ENCODE results near the gene SLC13A2. TPM values are rescaled to one million over a fixed set of nuclear protein-coding genes. Genes with fewer than 3 reads are reported as not detected.

SLC13A2 gene
- total and polyA plus RNA-seq, 2 experiments from 2014 or later, result not detected

DNA sequence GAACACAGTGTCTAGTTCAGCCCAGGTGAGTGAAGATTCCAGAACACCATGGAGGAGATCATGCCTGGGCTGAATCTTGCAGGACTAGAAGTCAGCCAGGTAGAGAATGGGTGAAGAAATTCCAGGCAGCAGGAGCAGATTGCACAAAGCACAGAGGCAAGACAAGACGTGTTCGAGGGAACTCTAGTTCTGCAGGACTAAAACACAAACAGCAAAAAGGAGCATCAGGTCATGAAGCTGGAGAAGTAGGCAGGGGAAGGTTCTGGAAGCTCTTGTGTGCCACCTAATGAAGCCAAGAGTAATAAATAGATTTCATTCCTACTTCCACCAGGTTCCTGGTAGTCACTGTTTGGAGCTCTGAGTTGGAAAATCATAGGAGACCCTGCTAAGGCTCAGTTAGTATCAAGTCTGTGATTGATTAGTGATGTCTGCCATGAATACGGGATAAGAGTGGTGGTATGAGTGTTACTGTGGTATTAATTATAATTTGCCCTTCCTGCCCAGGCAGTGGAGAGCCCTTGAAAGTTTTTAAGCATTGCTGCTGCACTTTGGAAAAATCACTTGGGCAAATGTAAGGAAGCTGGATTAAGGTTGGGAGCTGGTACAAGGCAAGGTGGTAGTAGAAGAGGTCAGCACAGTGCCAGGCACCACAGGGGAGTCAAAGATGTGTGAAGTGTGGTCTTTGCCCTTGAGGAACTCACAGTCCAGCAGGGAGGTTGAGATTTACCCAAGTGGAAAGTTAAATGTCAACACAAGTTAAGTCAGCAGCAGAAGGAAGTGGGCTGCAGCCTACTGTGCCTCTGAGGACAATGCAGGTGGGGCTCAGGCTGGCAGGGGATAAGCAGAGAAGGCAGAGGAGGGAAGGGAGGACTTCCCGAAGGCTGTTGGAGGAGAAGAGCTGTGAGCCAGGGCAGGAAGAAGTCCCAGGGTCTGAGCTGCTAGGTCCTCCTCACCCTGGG is 19.2 kb downstream of the SLC13A2 start:
- Mint-ChIP-seq H3K9me3 (no peaks in the 10 kb centered on the region; the same call in 2 of the 3 replicates), H3K27ac (no peak overlapping the region), H3K27me3 (ENCODE audit: insufficient read depth, low read depth, poor library complexity) (peaks cover 8% of the 10 kb centered on the region), H3K4me3 (no peak overlapping the region), H3K4me1 (peaks cover 4% of the 10 kb centered on the region), H3K36me3 (ENCODE audit: low read depth) (no peaks in the 10 kb centered on the region)
- Histone ChIP-seq H3K4me1 (ENCODE audit: insufficient read depth) (peaks cover 4% of the 10 kb centered on the region; the same call in 1 of the 2 replicates), H3K4me2 (no peak overlapping the region), H3K9me2 (ENCODE audit: insufficient read depth) (no peaks in the 10 kb centered on the region), H2AFZ (no peak overlapping the region), H3K79me2 (replicated peaks; ENCODE audit: insufficient read depth) (no peaks in the 10 kb centered on the region), H3K4me3 (no peak overlapping the region), H3K27ac (ENCODE audit: low read depth) (no peak overlapping the region), H4K20me1 (replicated peaks; ENCODE audit: insufficient read depth) (no peaks in the 10 kb centered on the region), H3K36me3 (ENCODE audit: insufficient read depth) (no peaks in the 10 kb centered on the region), H3K27me3 (ENCODE audit: insufficient read depth) (no peaks in the 10 kb centered on the region), H3F3A (replicated peaks; ENCODE audit: low read depth) (no peaks in the 10 kb centered on the region)
- ATAC-seq (no peak), DNase-seq (ENCODE audit: low spot score) (no peak)
- no peak for TF ChIP-seq CREB1 (CRISPR knock-in tag; IDR thresholded peaks at IDR 0.05; ENCODE audit: low read depth)

DNA sequence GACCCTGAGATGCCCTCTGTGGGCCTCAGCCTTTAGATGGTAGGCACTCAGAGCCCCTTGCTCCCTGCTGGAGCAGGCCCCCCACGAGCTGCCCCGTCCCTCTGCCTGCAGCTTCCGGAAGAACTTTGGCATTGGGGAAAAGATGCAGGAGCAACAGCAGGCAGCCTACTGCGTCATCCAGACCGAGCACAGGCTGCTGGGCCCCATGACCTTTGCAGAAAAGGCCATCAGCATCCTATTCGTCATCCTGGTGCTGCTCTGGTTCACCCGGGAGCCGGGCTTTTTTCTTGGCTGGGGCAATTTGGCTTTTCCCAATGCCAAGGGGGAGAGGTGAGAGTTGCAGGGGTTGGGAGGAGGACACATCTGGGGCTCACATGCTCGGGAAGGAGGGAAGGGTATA is 20.0 kb downstream of the SLC13A2 start:
- DNase-seq (ENCODE audit: low spot score), result no peak
- H3K9me3 Mint-ChIP-seq, result no peaks in the 10 kb centered on the region; the same call in 2 of the 3 replicates
- TF ChIP-seq EZH2 (IDR thresholded peaks at IDR 0.05; ENCODE audit: low read depth, unreplicated experiment), result no peak
- TF ChIP-seq, protein P1, sequence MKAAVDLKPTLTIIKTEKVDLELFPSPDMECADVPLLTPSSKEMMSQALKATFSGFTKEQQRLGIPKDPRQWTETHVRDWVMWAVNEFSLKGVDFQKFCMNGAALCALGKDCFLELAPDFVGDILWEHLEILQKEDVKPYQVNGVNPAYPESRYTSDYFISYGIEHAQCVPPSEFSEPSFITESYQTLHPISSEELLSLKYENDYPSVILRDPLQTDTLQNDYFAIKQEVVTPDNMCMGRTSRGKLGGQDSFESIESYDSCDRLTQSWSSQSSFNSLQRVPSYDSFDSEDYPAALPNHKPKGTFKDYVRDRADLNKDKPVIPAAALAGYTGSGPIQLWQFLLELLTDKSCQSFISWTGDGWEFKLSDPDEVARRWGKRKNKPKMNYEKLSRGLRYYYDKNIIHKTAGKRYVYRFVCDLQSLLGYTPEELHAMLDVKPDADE (IDR thresholded peaks at IDR 0.05), result no peak
- TF ChIP-seq JUNB (IDR thresholded peaks at IDR 0.05; ENCODE audit: unreplicated experiment), result no peak
- TF ChIP-seq, protein P2, sequence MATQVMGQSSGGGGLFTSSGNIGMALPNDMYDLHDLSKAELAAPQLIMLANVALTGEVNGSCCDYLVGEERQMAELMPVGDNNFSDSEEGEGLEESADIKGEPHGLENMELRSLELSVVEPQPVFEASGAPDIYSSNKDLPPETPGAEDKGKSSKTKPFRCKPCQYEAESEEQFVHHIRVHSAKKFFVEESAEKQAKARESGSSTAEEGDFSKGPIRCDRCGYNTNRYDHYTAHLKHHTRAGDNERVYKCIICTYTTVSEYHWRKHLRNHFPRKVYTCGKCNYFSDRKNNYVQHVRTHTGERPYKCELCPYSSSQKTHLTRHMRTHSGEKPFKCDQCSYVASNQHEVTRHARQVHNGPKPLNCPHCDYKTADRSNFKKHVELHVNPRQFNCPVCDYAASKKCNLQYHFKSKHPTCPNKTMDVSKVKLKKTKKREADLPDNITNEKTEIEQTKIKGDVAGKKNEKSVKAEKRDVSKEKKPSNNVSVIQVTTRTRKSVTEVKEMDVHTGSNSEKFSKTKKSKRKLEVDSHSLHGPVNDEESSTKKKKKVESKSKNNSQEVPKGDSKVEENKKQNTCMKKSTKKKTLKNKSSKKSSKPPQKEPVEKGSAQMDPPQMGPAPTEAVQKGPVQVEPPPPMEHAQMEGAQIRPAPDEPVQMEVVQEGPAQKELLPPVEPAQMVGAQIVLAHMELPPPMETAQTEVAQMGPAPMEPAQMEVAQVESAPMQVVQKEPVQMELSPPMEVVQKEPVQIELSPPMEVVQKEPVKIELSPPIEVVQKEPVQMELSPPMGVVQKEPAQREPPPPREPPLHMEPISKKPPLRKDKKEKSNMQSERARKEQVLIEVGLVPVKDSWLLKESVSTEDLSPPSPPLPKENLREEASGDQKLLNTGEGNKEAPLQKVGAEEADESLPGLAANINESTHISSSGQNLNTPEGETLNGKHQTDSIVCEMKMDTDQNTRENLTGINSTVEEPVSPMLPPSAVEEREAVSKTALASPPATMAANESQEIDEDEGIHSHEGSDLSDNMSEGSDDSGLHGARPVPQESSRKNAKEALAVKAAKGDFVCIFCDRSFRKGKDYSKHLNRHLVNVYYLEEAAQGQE (IDR thresholded peaks at IDR 0.05; ENCODE audit: unreplicated experiment), result no peak
- no peak for TF ChIP-seq EZH2phosphoT487 (IDR thresholded peaks at IDR 0.05; ENCODE audit: unreplicated experiment)
- TF ChIP-seq ZNF331 (CRISPR knock-in tag; IDR thresholded peaks at IDR 0.05; ENCODE audit: low read depth), result no peak
- no peak for TF ChIP-seq ZNF114 (CRISPR knock-in tag; IDR thresholded peaks at IDR 0.05)
- TF ChIP-seq POLR2AphosphoS5 (IDR thresholded peaks at IDR 0.05; ENCODE audit: low read depth), result no peak
- TF ChIP-seq NANOG (IDR thresholded peaks at IDR 0.05; ENCODE audit: borderline replicate concordance), result no peak

More for the DNA sequence above, 20.0 kb downstream of the SLC13A2 start:
- Mint-ChIP-seq H3K36me3 (ENCODE audit: low read depth) (no peaks in the 10 kb centered on the region), H3K27me3 (ENCODE audit: insufficient read depth, low read depth, poor library complexity) (peaks cover 9% of the 10 kb centered on the region), H3K27ac (no peak overlapping the region), H3K4me1 (peaks cover 13% of the 10 kb centered on the region), H3K4me3 (no peak overlapping the region)
- Histone ChIP-seq H3K4me1 (ENCODE audit: insufficient read depth) (peaks cover 10% of the 10 kb centered on the region; the same call in 1 of the 2 replicates), H3K36me3 (ENCODE audit: insufficient read depth) (no peaks in the 10 kb centered on the region), H3K4me3 (no peak overlapping the region), H3K79me2 (replicated peaks; ENCODE audit: insufficient read depth) (no peaks in the 10 kb centered on the region), H3K27ac (ENCODE audit: low read depth) (no peak overlapping the region), H3K4me2 (no peak overlapping the region), H4K20me1 (replicated peaks; ENCODE audit: insufficient read depth) (no peaks in the 10 kb centered on the region), H3F3A (replicated peaks; ENCODE audit: low read depth) (no peaks in the 10 kb centered on the region), H3K27me3 (ENCODE audit: insufficient read depth) (no peaks in the 10 kb centered on the region), H3K9me2 (ENCODE audit: insufficient read depth) (no peaks in the 10 kb centered on the region), H2AFZ (no peak overlapping the region)
- no peak for ATAC-seq

All from GM23338 (cell line).